ENCODE data around the gene PLOD3.
"Not testable (repeated sequence)": the region's sequence is repeated elsewhere in the genome, so short reads cannot be mapped to it uniquely, and the experiment has no call there.

The PLOD3 gene

GRCh38 chr7:101210143-101210542 is 7.2 kb downstream of the PLOD3 start:
- DNase-seq = no peak

- DNase-seq = no peak
Observed at GRCh38 chr7:101208794-101209193, 8.6 kb downstream of the PLOD3 start.

GRCh38 chr7:101207459-101207858 is 9.9 kb downstream of the PLOD3 start:
- DNase-seq = no peak

- DNase-seq = no peak
Observed at GRCh38 chr7:101206665-101207042, 10.7 kb downstream of the PLOD3 start.

GRCh38 chr7:101205901-101206664 is 11.3 kb downstream of the PLOD3 start:
- no peak for DNase-seq

- not testable (repeated sequence) for DNase-seq
Observed at GRCh38 chr7:101203740-101204738, 13.3 kb downstream of the PLOD3 start.

- DNase-seq = no peak
Observed at GRCh38 chr7:101202603-101202918, 14.8 kb downstream of the PLOD3 start.

GRCh38 chr7:101201695-101202602 is 15.4 kb downstream of the PLOD3 start:
- DNase-seq = no peak

GRCh38 chr7:101200862-101201599 is 16.4 kb downstream of the PLOD3 start, which contains the start of gene MOGAT3:
TSS of gene MOGAT3 (minus strand) at chr7:101201036. CDS start at chr7:101200854, 182 bp downstream.
- no peak for DNase-seq

GRCh38 chr7:101200504-101200861 is 16.9 kb downstream of the PLOD3 start:
- DNase-seq = no peak

GRCh38 chr7:101199522-101199921 is 17.9 kb downstream of the PLOD3 start:
- DNase-seq = not testable (repeated sequence)

GRCh38 chr7:101198476-101198875 is 18.9 kb downstream of the PLOD3 start:
- DNase-seq = no peak

GRCh38 chr7:101197991-101198390 is 19.4 kb downstream of the PLOD3 start:
- DNase-seq = no peak

GRCh38 chr7:101195884-101196283 is 21.5 kb downstream of the PLOD3 start:
- no peak for DNase-seq

- DNase-seq = no peak
Observed at GRCh38 chr7:101189109-101189508, 28.3 kb downstream of the PLOD3 start.

- DNase-seq = no peak
Observed at GRCh38 chr7:101186844-101187428, 30.4 kb downstream of the PLOD3 start.

GRCh38 chr7:101186194-101186593 is 31.2 kb downstream of the PLOD3 start:
- DNase-seq = no peak

- DNase-seq = no peak
Observed at GRCh38 chr7:101185258-101185839, 32.0 kb downstream of the PLOD3 start.

GRCh38 chr7:101180130-101180755 is 37.1 kb downstream of the PLOD3 start, which contains the start of gene NAT16:
TSS of gene NAT16 (minus strand) at chr7:101180293. CDS start at chr7:101174807, 5,486 bp downstream.
- no peak for DNase-seq

- no peak for DNase-seq
Observed at GRCh38 chr7:101179713-101180112, 37.7 kb downstream of the PLOD3 start.

GRCh38 chr7:101179117-101179516 is 38.3 kb downstream of the PLOD3 start:
- no peak for DNase-seq
